Neutrophil (primary cell): ENCODE data around the gene TRAPPC2.

Experiments
- H3K27ac ChIP-seq: fragments of 200-600 bp; sonication (generic); 2 replicates; pipeline ENCODE4 v1.5.1; 2016; ENCODE audit warnings: mild to moderate bottlenecking, moderate library complexity
- H3K27me3 ChIP-seq: fragments of 200-600 bp; sonication (generic); 2 replicates; pipeline ENCODE4 v1.6.0; 2016; ENCODE audit warnings: mild to moderate bottlenecking
- H3K36me3 ChIP-seq: fragments of 200-600 bp; sonication (generic); 2 replicates; pipeline ENCODE4 v1.5.1; 2017
- H3K4me1 ChIP-seq, 2 experiments: fragments of 200-600 bp in 1 of 2; sonication (generic) in 1 of 2; 1 replicate in 1 of 2; 2 replicates in 1 of 2; pipeline versions ENCODE4 v1.5.1 to v1.6.1; 2013 to 2016; ENCODE audit warnings: low read depth in 1 of 2, low read length in 1 of 2, mild to moderate bottlenecking in 1 of 2, moderate library complexity in 1 of 2; ENCODE audit not compliant: control insufficient read depth in 1 of 2, insufficient read depth in 1 of 2
- H3K4me3 ChIP-seq, 2 experiments: fragments of 200-600 bp in 1 of 2; sonication (generic) in 1 of 2; 1 replicate in 1 of 2; 2 replicates in 1 of 2; pipeline ENCODE4 v1.5.1; 2013 to 2016; ENCODE audit warnings: low read depth in 1 of 2, low read length in 1 of 2, mild to moderate bottlenecking in 1 of 2, moderate library complexity in 1 of 2
- H3K9me3 ChIP-seq: fragments of 200-600 bp; sonication (generic); 2 replicates; pipeline ENCODE4 v1.5.1; 2016
- CTCF ChIP-seq: fragments of 200-600 bp; sonication (generic); IDR thresholded peaks from 2 replicates; pipeline ENCODE4 v1.5.1; 2016; ENCODE audit warnings: antibody characterized with exemption

TRAPPC2 gene

GRCh38 chrX:13734278-13735172 is at the start of gene TRAPPC2, which contains the start of gene OFD1:
Gene TRAPPC2, minus strand, starts transcription at chrX:13734620. Its CDS starts 14,657 bp downstream, at chrX:13719963.
Gene OFD1, plus strand, starts transcription at chrX:13734748. Its CDS starts 324 bp downstream, at chrX:13735072.
- TF ChIP-seq CTCF = no peak
- peak within 1 kb of the TSS; percentile 73 to 74 for H3K4me3 ChIP-seq
- no peaks in the 10 kb centered on the region for H3K27me3 ChIP-seq
- H3K4me1 ChIP-seq = peaks cover 19 to 33% of the 10 kb centered on the region in 2 experiments
- H3K27ac ChIP-seq = peak within 1 kb of the TSS; percentile 86
- no peaks in the 10 kb centered on the region for H3K36me3 ChIP-seq
- no peaks in the 10 kb centered on the region for H3K9me3 ChIP-seq

- Histone ChIP-seq H3K4me1 (no peaks in the 10 kb centered on the region), H3K9me3 (no peaks in the 10 kb centered on the region), H3K27me3 (no peaks in the 10 kb centered on the region), H3K36me3 (peaks cover 9% of the 10 kb centered on the region), H3K4me3 (no peak overlapping the region), H3K27ac (no peak overlapping the region)
- TF ChIP-seq CTCF = no peak
Measured at GRCh38 chrX:13780868-13781427, 46.5 kb upstream of the TRAPPC2 start.

- Histone ChIP-seq H3K4me1 (no peaks in the 10 kb centered on the region), H3K27me3 (no peaks in the 10 kb centered on the region), H3K36me3 (peaks cover 27% of the 10 kb centered on the region), H3K4me3 (no peak overlapping the region), H3K9me3 (no peaks in the 10 kb centered on the region), H3K27ac (no peak overlapping the region)
- TF ChIP-seq CTCF = no peak
Measured at GRCh38 chrX:13778916-13779315, 44.5 kb upstream of the TRAPPC2 start.

GRCh38 chrX:13776387-13776786 is 42.0 kb upstream of the TRAPPC2 start:
- Histone ChIP-seq H3K4me3 (no peak overlapping the region), H3K27ac (no peak overlapping the region), H3K36me3 (peaks cover 37% of the 10 kb centered on the region), H3K9me3 (no peaks in the 10 kb centered on the region), H3K27me3 (no peaks in the 10 kb centered on the region), H3K4me1 (no peaks in the 10 kb centered on the region)
- TF ChIP-seq CTCF = no peak

- TF ChIP-seq CTCF = no peak
- Histone ChIP-seq H3K4me3 (no peak overlapping the region), H3K27me3 (no peaks in the 10 kb centered on the region), H3K4me1 (no peaks in the 10 kb centered on the region), H3K36me3 (peaks cover 38% of the 10 kb centered on the region), H3K9me3 (no peaks in the 10 kb centered on the region), H3K27ac (no peak overlapping the region)
Measured at GRCh38 chrX:13775837-13776236, 41.4 kb upstream of the TRAPPC2 start.
